HG02970 (cell line): ENCODE data around the gene PBX4.
"Not testable (repeated sequence)": the region's sequence is repeated elsewhere in the genome, so short reads cannot be mapped to it uniquely, and the experiment has no call there.

Experiments used
- ATAC-seq: cut with Tn5 transposase; IDR thresholded peaks from one replicate; pipeline ENCODE4 v1.9.1; 2021; ENCODE audit warnings: mild to moderate bottlenecking, moderate library complexity, moderate number of reproducible peaks; ENCODE audit not compliant: unreplicated experiment, low FRiP score

Gene PBX4

GRCh38 chr19:19618219-19619051, at the start of gene PBX4:
Gene PBX4 (minus strand): TSS chr19:19618687. CDS start chr19:19618629, 58 bp downstream.
- ATAC-seq, result peak; percentile 85

GRCh38 chr19:19665420-19665948, 47.0 kb upstream of the PBX4 start:
- ATAC-seq, result not testable (repeated sequence)

- ATAC-seq, result peak; percentile 65
Measured at GRCh38 chr19:19663256-19664120, 45.0 kb upstream of the PBX4 start, which contains the start of gene ATP13A1. Gene ATP13A1 (minus strand): TSS chr19:19663676. CDS start chr19:19663666, 10 bp downstream.

- ATAC-seq, result no peak
Measured at GRCh38 chr19:19662871-19663255, 44.4 kb upstream of the PBX4 start.

- no peak for ATAC-seq
Measured at GRCh38 chr19:19662344-19662743, 43.9 kb upstream of the PBX4 start.

- ATAC-seq, result no peak
Measured at GRCh38 chr19:19661675-19662251, 43.3 kb upstream of the PBX4 start.

GRCh38 chr19:19661141-19661674, 42.7 kb upstream of the PBX4 start:
- no peak for ATAC-seq

- ATAC-seq, result no peak
Measured at GRCh38 chr19:19659646-19660245, 41.3 kb upstream of the PBX4 start.

GRCh38 chr19:19657397-19657783, 38.9 kb upstream of the PBX4 start:
- ATAC-seq, result no peak

- no peak for ATAC-seq
Measured at GRCh38 chr19:19656451-19657396, 38.2 kb upstream of the PBX4 start.

- ATAC-seq, result no peak
Measured at GRCh38 chr19:19655641-19656343, 37.3 kb upstream of the PBX4 start.

- ATAC-seq, result no peak
Measured at GRCh38 chr19:19655051-19655594, 36.6 kb upstream of the PBX4 start.

GRCh38 chr19:19654441-19654840, 36.0 kb upstream of the PBX4 start:
- no peak for ATAC-seq

- no peak for ATAC-seq
Measured at GRCh38 chr19:19653597-19654147, 35.2 kb upstream of the PBX4 start.

GRCh38 chr19:19652482-19653295, 34.2 kb upstream of the PBX4 start:
- ATAC-seq, result no peak

GRCh38 chr19:19651076-19651475, 32.6 kb upstream of the PBX4 start:
- no peak for ATAC-seq

GRCh38 chr19:19650331-19650730, 31.8 kb upstream of the PBX4 start:
- ATAC-seq, result no peak
